HEK293 (cell line): ENCODE measurements around the gene PTH2.

Experiments used
- CTCF ChIP-seq: fragments of 450-650 bp; formaldehyde crosslinking; IDR thresholded peaks from 2 replicates; pipeline ENCODE4 v1.5.1; 2016; ENCODE audit warnings: missing biosample characterization, missing genetic modification characterization
- EGR2 ChIP-seq: fragments of 450-650 bp; formaldehyde crosslinking; IDR thresholded peaks from 2 replicates; pipeline ENCODE4 v1.5.1; 2016; ENCODE audit warnings: low read depth, missing biosample characterization, missing genetic modification characterization
- FEZF1 ChIP-seq: fragments of 450-650 bp; formaldehyde crosslinking; IDR thresholded peaks from 2 replicates; pipeline ENCODE4 v1.5.1; 2016; ENCODE audit warnings: missing biosample characterization, missing genetic modification characterization
- KLF16 ChIP-seq: fragments of 450-650 bp; formaldehyde crosslinking; IDR thresholded peaks from 2 replicates; pipeline ENCODE4 v1.5.1; 2017; ENCODE audit warnings: missing biosample characterization, missing genetic modification characterization
- SP2 ChIP-seq: fragments of 450-650 bp; formaldehyde crosslinking; IDR thresholded peaks from 2 replicates; pipeline ENCODE4 v1.5.1; 2016; ENCODE audit warnings: missing biosample characterization, missing genetic modification characterization
- ZNF121 ChIP-seq: fragments of 450-650 bp; formaldehyde crosslinking; IDR thresholded peaks from 2 replicates; pipeline ENCODE4 v1.5.1; 2016; ENCODE audit warnings: missing biosample characterization, missing genetic modification characterization
- ZNF148 ChIP-seq: fragments of 450-650 bp; formaldehyde crosslinking; IDR thresholded peaks from 2 replicates; pipeline ENCODE4 v1.5.0; 2017; ENCODE audit warnings: missing biosample characterization, missing genetic modification characterization, borderline replicate concordance
- ZNF239 ChIP-seq: fragments of 450-650 bp; formaldehyde crosslinking; IDR thresholded peaks from 2 replicates; pipeline ENCODE4 v1.5.1; 2016; ENCODE audit warnings: missing biosample characterization, missing genetic modification characterization
- ZNF274 ChIP-seq, 2 experiments: fragments of 200-500 bp in 1 of 2; fragments of 450-650 bp in 1 of 2; sonication (Bioruptor generic) in 1 of 2; formaldehyde crosslinking in 1 of 2; IDR thresholded peaks; 2 replicates each; pipeline versions ENCODE4 v1.5.1 to v1.6.1; 2014 to 2016; ENCODE audit warnings: borderline replicate concordance in 1 of 2, inconsistent platforms in 1 of 2, low read length in 1 of 2, missing biosample characterization in 1 of 2, missing genetic modification characterization in 1 of 2
- ZNF350 ChIP-seq: fragments of 450-650 bp; formaldehyde crosslinking; IDR thresholded peaks from 2 replicates; pipeline ENCODE4 v1.5.0; 2017; ENCODE audit warnings: missing biosample characterization, mild to moderate bottlenecking, missing genetic modification characterization
- ZNF404 ChIP-seq: fragments of 450-650 bp; formaldehyde crosslinking; IDR thresholded peaks from 2 replicates; pipeline ENCODE4 v1.5.1; 2017; ENCODE audit warnings: missing biosample characterization, missing genetic modification characterization
- ZNF449 ChIP-seq: fragments of 450-650 bp; formaldehyde crosslinking; IDR thresholded peaks from 2 replicates; pipeline ENCODE4 v1.5.1; 2017; ENCODE audit warnings: missing biosample characterization, mild to moderate bottlenecking, missing genetic modification characterization, moderate library complexity

- peak; percentile 36; the same call in 1 of the 2 replicates for TF ChIP-seq SP2
- no peak for TF ChIP-seq ZNF274 (IDR thresholded peaks at IDR 0.05; ENCODE audit: low read length)
- no peak for TF ChIP-seq ZNF274 (tag by site-specific recombination; IDR thresholded peaks at IDR 0.05; ENCODE audit: borderline replicate concordance)
- no peak for TF ChIP-seq ZNF404
- no peak for TF ChIP-seq ZNF350 (tag by site-specific recombination)
- no peak for TF ChIP-seq ZNF449 (tag by site-specific recombination)
- no peak for TF ChIP-seq ZNF148 (tag by site-specific recombination)
- no peak for TF ChIP-seq EGR2
- no peak for TF ChIP-seq ZNF239 (tag by site-specific recombination)
- TF ChIP-seq CTCF (tag by site-specific recombination) = no peak
- TF ChIP-seq KLF16 (tag by site-specific recombination) = no peak
- TF ChIP-seq ZNF121 (tag by site-specific recombination) = no peak
- TF ChIP-seq FEZF1 (tag by site-specific recombination) = no peak
These were observed 13.3 kb upstream of the PTH2 start for GRCh38 chr19:49436381-49437017.
